Caki2 (cell line): ENCODE measurements around the gene TPH1. TPM values are rescaled to one million over a fixed set of nuclear protein-coding genes. Genes with fewer than 3 reads are reported as not detected.

Source experiments
- DNase-seq: peaks from one replicate; pipeline ENCODE4 v3.0.0-alpha.2; 2015; ENCODE audit warnings: low read depth
- in situ Hi-C: cut with HindIII; loops from 2 replicates; pipeline ENCODE4 v1.10.0; 2016; ENCODE audit warnings: low sequenced_read_pairs, low pct_unique_long_range_greater_than_20kb, mixed read lengths
- total RNA-seq: library from RNA; depleted of rRNA; stranded (reverse); fragments of >200 nt; shearing (Covaris generic); gene quantifications from 2 replicates; pipeline ENCODE4 v1.2.3, GENCODE V29; 2014; ENCODE audit warnings: low replicate concordance; rRNA removed

TPH1 gene
- total RNA-seq, result not detected in 2 replicates

- in situ Hi-C loops, result no loop called here
- DNase-seq, result no peak
These were observed at the start of gene TPH1 for GRCh38 chr11:18046116-18046777. Gene TPH1 (minus strand): TSS chr11:18046269. CDS start chr11:18040762, 5,507 bp downstream.

- DNase-seq, result no peak
- in situ Hi-C loops, result no loop called here
These were observed 47.9 kb upstream of the TPH1 start for GRCh38 chr11:18093959-18094358.

- in situ Hi-C loops, result no loop called here
- no peak for DNase-seq
These were observed 45.7 kb upstream of the TPH1 start for GRCh38 chr11:18091731-18092130.

GRCh38 chr11:18088966-18089365 is 42.9 kb upstream of the TPH1 start:
- in situ Hi-C loops, result no loop called here
- no peak for DNase-seq

GRCh38 chr11:18088366-18088765 is 42.3 kb upstream of the TPH1 start:
- no peak for DNase-seq
- in situ Hi-C loops, result no loop called here

GRCh38 chr11:18081551-18081950 is 35.5 kb upstream of the TPH1 start:
- in situ Hi-C loops, result no loop called here
- DNase-seq, result no peak

- in situ Hi-C loops, result no loop called here
- DNase-seq, result no peak
These were observed 34.4 kb upstream of the TPH1 start for GRCh38 chr11:18080451-18080850.

- in situ Hi-C loops, result no loop called here
- DNase-seq, result no peak
These were observed 32.8 kb upstream of the TPH1 start for GRCh38 chr11:18078909-18079308.

- in situ Hi-C loops, result no loop called here
- DNase-seq, result no peak
These were observed 29.4 kb upstream of the TPH1 start for GRCh38 chr11:18075444-18075843.

- no peak for DNase-seq
- in situ Hi-C loops, result no loop called here
These were observed 25.1 kb upstream of the TPH1 start for GRCh38 chr11:18071098-18071705.

GRCh38 chr11:18067372-18067771 is 21.3 kb upstream of the TPH1 start:
- no peak for DNase-seq
- in situ Hi-C loops, result no loop called here

- no peak for DNase-seq
- in situ Hi-C loops, result no loop called here
These were observed 20.6 kb upstream of the TPH1 start for GRCh38 chr11:18066626-18067025.

GRCh38 chr11:18065572-18065971 is 19.5 kb upstream of the TPH1 start:
- no peak for DNase-seq
- in situ Hi-C loops, result no loop called here

GRCh38 chr11:18064450-18065054 is 18.5 kb upstream of the TPH1 start:
- in situ Hi-C loops, result no loop called here
- DNase-seq, result no peak

GRCh38 chr11:18063862-18064434 is 17.9 kb upstream of the TPH1 start:
- in situ Hi-C loops, result no loop called here

GRCh38 chr11:18063125-18063524 is 17.1 kb upstream of the TPH1 start:
- DNase-seq, result no peak
- in situ Hi-C loops, result no loop called here

More at GRCh38 chr11:18063862-18064434, 17.9 kb upstream of the TPH1 start:
- DNase-seq, result no peak

GRCh38 chr11:18061351-18061750 is 15.3 kb upstream of the TPH1 start:
- no peak for DNase-seq
- in situ Hi-C loops, result no loop called here

GRCh38 chr11:18056561-18057181 is 10.6 kb upstream of the TPH1 start:
- no peak for DNase-seq
- in situ Hi-C loops, result no loop called here
